ENCODE data around the gene UGT1A8. TPM values are rescaled to one million over a fixed set of nuclear protein-coding genes. Genes with fewer than 3 reads are reported as not detected.

The UGT1A8 gene
- total and polyA plus RNA-seq, 2 donors (not counting 3 experiments of a cell fraction or from before 2014, with no cell fraction given): not detected

GRCh38 chr2:233593201-233593600 lies 24.2 kb upstream of the UGT1A8 start:
- Histone ChIP-seq H3K27me3 (ENCODE audit: control insufficient read depth in 2 of 2, insufficient read depth in 2 of 2, low read length in 2 of 2) (no peaks in the 10 kb centered on the region), H3K36me3 (ENCODE audit: control insufficient read depth in 2 of 2, extremely low read depth in 1 of 2, insufficient read depth in 2 of 2, low read length in 2 of 2) (no peaks in the 10 kb centered on the region), H3K9me3 (replicated peaks; ENCODE audit: control insufficient read depth, insufficient read depth, low read length) (no peaks in the 10 kb centered on the region), H2AFZ (ENCODE audit: low read depth, low read length) (no peak overlapping the region), H3K4me2 (ENCODE audit: insufficient read depth, low read length) (no peak overlapping the region), H3K9ac (replicated peaks; ENCODE audit: extremely low read depth, insufficient read depth, low read length) (no peak overlapping the region), H4K20me1 (replicated peaks; ENCODE audit: control insufficient read depth, extremely low read depth, insufficient read depth, low read length) (no peaks in the 10 kb centered on the region), H3K4me1 (ENCODE audit: control insufficient read depth, extremely low read depth, insufficient read depth, low read length) (no peaks in the 10 kb centered on the region), H3K27ac (ENCODE audit: insufficient read depth, low read depth, low read length) (no peak overlapping the region), H3K4me3 (replicated peaks in 1 of 3; ENCODE audit: insufficient read depth in 1 of 3, low read depth in 1 of 3, low read length in 3 of 3) (no peak overlapping the region), H3K9me1 (replicated peaks; ENCODE audit: control insufficient read depth, extremely low read depth, insufficient read depth, low read length) (no peaks in the 10 kb centered on the region), H3K79me2 (ENCODE audit: control insufficient read depth, insufficient read depth, low read length) (no peaks in the 10 kb centered on the region)
- POLR2A ChIA-PET: no interaction called here
- dilution Hi-C loops (cut with MboI; ENCODE audit: extremely low pct_ligation_motif_present, low sequenced_read_pairs) (no loop called here), intact Hi-C loops (cut with micrococcal nuclease) (loop anchor here (10.0 kb wide), 1 partner anchor 472 kb away; no protein-coding TSS in a partner anchor)
- no peak for TF ChIP-seq POLR2A (IDR thresholded peaks at IDR 0.05; ENCODE audit: low read depth, low read length)
- TF ChIP-seq JUN (IDR thresholded peaks at IDR 0.05; ENCODE audit: borderline replicate concordance, insufficient read depth, insufficient read length, low read depth): no peak
- no peak for TF ChIP-seq GATA2 (IDR thresholded peaks at IDR 0.05; ENCODE audit: insufficient read depth, insufficient read length, low read depth, low read length)
- TF ChIP-seq, protein P1, sequence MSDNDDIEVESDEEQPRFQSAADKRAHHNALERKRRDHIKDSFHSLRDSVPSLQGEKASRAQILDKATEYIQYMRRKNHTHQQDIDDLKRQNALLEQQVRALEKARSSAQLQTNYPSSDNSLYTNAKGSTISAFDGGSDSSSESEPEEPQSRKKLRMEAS (IDR thresholded peaks at IDR 0.05; ENCODE audit: insufficient read depth, insufficient read length): no peak
- CTCF ChIA-PET: no interaction called here
- DNase-seq (ENCODE audit: low read depth, low spot score) (no peak), FAIRE-seq (no peak)
- no TSS peak for BruUV-seq (replicated peaks)

DNA sequence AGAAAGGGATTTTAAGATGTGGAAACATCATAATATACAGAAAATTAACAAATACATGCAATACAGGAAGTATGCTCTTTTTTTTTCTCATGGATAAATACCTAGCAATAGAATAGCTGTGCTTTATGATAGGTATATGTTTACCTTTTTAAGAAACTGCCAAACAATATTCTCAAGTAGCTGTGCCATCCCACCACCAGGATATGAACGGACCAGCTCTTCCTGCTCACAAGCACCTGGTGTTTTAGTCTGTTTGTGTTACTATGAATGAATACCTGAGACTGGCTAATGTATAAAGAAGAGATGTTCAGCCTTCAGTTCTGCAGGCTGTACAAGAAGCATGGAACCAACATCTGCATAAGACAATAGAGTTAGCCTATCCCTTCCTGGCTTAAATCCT lies 19.9 kb upstream of the UGT1A8 start:
- TF ChIP-seq POLR2A (IDR thresholded peaks at IDR 0.05; ENCODE audit: low read depth, low read length) (no peak), MYC (IDR thresholded peaks at IDR 0.05; ENCODE audit: low read depth, low read length) (no peak), EZH2 (IDR thresholded peaks at IDR 0.05; ENCODE audit: borderline replicate concordance, low read depth, low read length, severe bottlenecking) (no peak), JUN (IDR thresholded peaks at IDR 0.05; ENCODE audit: borderline replicate concordance, insufficient read depth, insufficient read length, low read depth) (no peak), GATA2 (IDR thresholded peaks at IDR 0.05; ENCODE audit: insufficient read depth, insufficient read length, low read depth, low read length) (no peak), POLR2AphosphoS5 (IDR thresholded peaks at IDR 0.05; ENCODE audit: insufficient read depth, low read depth, low read length) (no peak), FOS (IDR thresholded peaks at IDR 0.05; ENCODE audit: borderline replicate concordance, insufficient read depth, low read length) (no peak), CTCF (IDR thresholded peaks at IDR 0.05; ENCODE audit: extremely low read depth in 1 of 2, insufficient read depth in 1 of 2, low read depth in 1 of 2, low read length in 2 of 2) (no peak)
- TF ChIP-seq, protein P1 (IDR thresholded peaks at IDR 0.05; ENCODE audit: insufficient read depth, insufficient read length): no peak
- intact Hi-C loops (cut with micrococcal nuclease) (loop anchor here (10.0 kb wide), 1 partner anchor 467 kb away; no protein-coding TSS in a partner anchor), dilution Hi-C loops (cut with MboI; ENCODE audit: extremely low pct_ligation_motif_present, low sequenced_read_pairs) (no loop called here)
- DNase-seq (ENCODE audit: low read depth, low spot score) (no peak), FAIRE-seq (no peak)
- no peaks in the 10 kb centered on the region for H4K20me1 ChIP-seq (replicated peaks; ENCODE audit: control insufficient read depth, extremely low read depth, insufficient read depth, low read length)
- H2AFZ ChIP-seq (ENCODE audit: low read depth, low read length): no peak overlapping the region
- peaks cover 3 to 4% of the 10 kb centered on the region in 2 experiments for H3K27me3 ChIP-seq (ENCODE audit: control insufficient read depth in 2 of 2, insufficient read depth in 2 of 2, low read length in 2 of 2)
- POLR2A ChIA-PET: no interaction called here
- BruUV-seq (replicated peaks): no TSS peak
- CTCF ChIA-PET: interaction anchor here (1.0 kb wide), 1 partner anchor 38 kb away, joined by 3 read pairs; no protein-coding TSS in a partner anchor
- no peak overlapping the region for H3K9ac ChIP-seq (replicated peaks; ENCODE audit: extremely low read depth, insufficient read depth, low read length)
- no peaks in the 10 kb centered on the region for H3K9me3 ChIP-seq (replicated peaks; ENCODE audit: control insufficient read depth, insufficient read depth, low read length)
- H3K4me3 ChIP-seq (replicated peaks in 1 of 3; ENCODE audit: insufficient read depth in 1 of 3, low read depth in 1 of 3, low read length in 3 of 3): no peak overlapping the region
- H3K36me3 ChIP-seq (ENCODE audit: control insufficient read depth in 2 of 2, extremely low read depth in 1 of 2, insufficient read depth in 2 of 2, low read length in 2 of 2): no peaks in the 10 kb centered on the region
- H3K27ac ChIP-seq (ENCODE audit: insufficient read depth, low read depth, low read length): no peak overlapping the region
- no peaks in the 10 kb centered on the region for H3K9me1 ChIP-seq (replicated peaks; ENCODE audit: control insufficient read depth, extremely low read depth, insufficient read depth, low read length)
- H3K79me2 ChIP-seq (ENCODE audit: control insufficient read depth, insufficient read depth, low read length): no peaks in the 10 kb centered on the region
- no peaks in the 10 kb centered on the region for H3K4me1 ChIP-seq (ENCODE audit: control insufficient read depth, extremely low read depth, insufficient read depth, low read length)
- no peak overlapping the region for H3K4me2 ChIP-seq (ENCODE audit: insufficient read depth, low read length)

Measured in endothelial cell of umbilical vein (primary cell).